ENCODE measurements around the gene RAP2B. TPM values are rescaled to one million over a fixed set of nuclear protein-coding genes. Genes with fewer than 3 reads are reported as not detected.

RAP2B gene
- total and polyA plus RNA-seq, 7 donors, result 0.49 to 3.2 (median 1.8) TPM

GRCh38 chr3:153172796-153173757 lies 11.1 kb downstream of the RAP2B start:
- ATAC-seq, result no peak
- Histone ChIP-seq H3K9me3 (no peaks in the 10 kb centered on the region), H3K36me3 (ENCODE audit: insufficient read depth in 1 of 2, low read depth in 1 of 2) (no peaks in the 10 kb centered on the region), H3K4me3 (no peak overlapping the region), H3K27me3 (ENCODE audit: insufficient read depth in 3 of 3, low read length in 2 of 3) (no peaks in the 10 kb centered on the region), H3K4me1 (no peaks in the 10 kb centered on the region), H3K27ac (no peak overlapping the region)
- intact Hi-C loops (cut with DNase I), result no loop called here
- 88 to 91% (median 89%) methylated on average over 19 of the region's 19 CpGs for WGBS, 3 donors
- TF ChIP-seq CTCF (IDR thresholded peaks at IDR 0.05), result no peak
- no peak for DNase-seq

- ATAC-seq, result no peak
- Histone ChIP-seq H3K27me3 (ENCODE audit: insufficient read depth in 3 of 3, low read length in 2 of 3) (no peaks in the 10 kb centered on the region), H3K4me3 (no peak overlapping the region), H3K9me3 (no peaks in the 10 kb centered on the region), H3K27ac (no peak overlapping the region), H3K36me3 (ENCODE audit: insufficient read depth in 1 of 2, low read depth in 1 of 2) (no peaks in the 10 kb centered on the region), H3K4me1 (no peaks in the 10 kb centered on the region)
- TF ChIP-seq CTCF (IDR thresholded peaks at IDR 0.05), result no peak
- DNase-seq, result no peak
- WGBS, 3 donors, result 71 to 78% (median 76%) methylated on average over 6 of the region's 6 CpGs
- intact Hi-C loops (cut with DNase I), result no loop called here
Measured at GRCh38 chr3:153173758-153174516, 11.9 kb downstream of the RAP2B start.

GRCh38 chr3:153176197-153176596 lies 14.2 kb downstream of the RAP2B start:
- 99 to 100% (median 99%) methylated on average over 3 of the region's 3 CpGs for WGBS, 3 donors
- no peak for ATAC-seq
- H3K4me1 ChIP-seq, result no peaks in the 10 kb centered on the region
- intact Hi-C loops (cut with DNase I), result no loop called here
- no peaks in the 10 kb centered on the region for H3K36me3 ChIP-seq (ENCODE audit: insufficient read depth in 1 of 2, low read depth in 1 of 2)
- no peak overlapping the region for H3K4me3 ChIP-seq
- no peaks in the 10 kb centered on the region for H3K27me3 ChIP-seq (ENCODE audit: insufficient read depth in 3 of 3, low read length in 2 of 3)
- DNase-seq, result no peak
- H3K9me3 ChIP-seq, result no peaks in the 10 kb centered on the region
- no peak overlapping the region for H3K27ac ChIP-seq
- TF ChIP-seq CTCF (IDR thresholded peaks at IDR 0.05), result no peak

- no peaks in the 10 kb centered on the region for H3K4me1 ChIP-seq
- H3K27me3 ChIP-seq (ENCODE audit: insufficient read depth in 3 of 3, low read length in 2 of 3), result no peaks in the 10 kb centered on the region
- DNase-seq, result no peak
- intact Hi-C loops (cut with DNase I), result no loop called here
- no peaks in the 10 kb centered on the region for H3K36me3 ChIP-seq (ENCODE audit: insufficient read depth in 1 of 2, low read depth in 1 of 2)
- no peak overlapping the region for H3K27ac ChIP-seq
- no peak for ATAC-seq
- H3K9me3 ChIP-seq, result no peaks in the 10 kb centered on the region
- TF ChIP-seq CTCF (IDR thresholded peaks at IDR 0.05), result no peak
- WGBS, 3 donors, result 42 to 47% (median 43%) methylated on average over 1 of the region's 1 CpG
- H3K4me3 ChIP-seq, result no peak overlapping the region
Measured at GRCh38 chr3:153180860-153181372, 18.9 kb downstream of the RAP2B start.

Measured in psoas muscle (tissue), 8 donors.